GM12801 (cell line): ENCODE data around the gene TFCP2.

Experiments
- CTCF ChIP-seq: IDR thresholded peaks from one replicate; pipeline ENCODE4 v1.5.1; 2011; ENCODE audit warnings: control low read depth; ENCODE audit not compliant: insufficient read length; ENCODE audit errors: extremely low read depth

Gene TFCP2

GRCh38 chr12:51216642-51217041, 43.7 kb upstream of the TFCP2 start:
- no peak for TF ChIP-seq CTCF

- TF ChIP-seq CTCF: no peak
These were observed 42.0 kb upstream of the TFCP2 start for GRCh38 chr12:51214895-51215294.

- TF ChIP-seq CTCF: no peak
These were observed 37.9 kb upstream of the TFCP2 start for GRCh38 chr12:51210690-51211395.

GRCh38 chr12:51209259-51209658, 36.3 kb upstream of the TFCP2 start:
- TF ChIP-seq CTCF: no peak

- TF ChIP-seq CTCF: no peak
These were observed 35.2 kb upstream of the TFCP2 start for GRCh38 chr12:51208016-51208660.

GRCh38 chr12:51205350-51205749, 32.4 kb upstream of the TFCP2 start:
- no peak for TF ChIP-seq CTCF

- no peak for TF ChIP-seq CTCF
These were observed 29.8 kb upstream of the TFCP2 start for GRCh38 chr12:51202718-51203117.
